SH-SY5Y (cell line): ENCODE results near the gene ZBTB20.

Source experiments
- GATA2 ChIP-seq: IDR thresholded peaks from 2 replicates; pipeline ENCODE4 v1.6.1; 2011; ENCODE audit warnings: mild to moderate bottlenecking, low read depth, low read length
- GATA3 ChIP-seq: IDR thresholded peaks from 2 replicates; pipeline ENCODE4 v1.6.1; 2011; ENCODE audit warnings: low read depth, mild to moderate bottlenecking, low read length, moderate library complexity

GRCh38 chr3:115151921-115152320 lies 4.8 kb upstream of the ZBTB20 start:
- TF ChIP-seq GATA2 (no peak), GATA3 (no peak)
